Measurements from ENCODE around the gene MMP28.

MMP28 gene

DNA sequence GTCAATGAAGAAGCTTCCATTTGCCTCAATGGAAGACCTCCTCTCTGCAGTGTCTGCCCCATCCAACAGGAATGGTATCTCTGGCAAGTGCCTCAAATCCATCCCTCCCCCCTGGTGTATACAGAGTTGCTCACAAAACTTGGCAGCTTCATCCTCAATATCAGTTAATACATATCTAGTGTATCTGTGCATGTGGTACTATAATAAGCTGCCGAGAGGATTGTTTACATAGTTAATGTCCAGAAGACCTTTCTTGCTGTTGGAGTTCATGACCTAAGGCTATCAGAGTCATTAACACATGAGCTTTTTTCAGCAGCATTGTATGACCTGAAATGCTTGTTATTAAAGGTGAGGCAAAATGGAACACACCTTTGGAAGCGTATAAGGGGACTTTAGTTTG, 78.0 kb downstream of the MMP28 start:
- peak; percentile 35 for DNase-seq

DNA sequence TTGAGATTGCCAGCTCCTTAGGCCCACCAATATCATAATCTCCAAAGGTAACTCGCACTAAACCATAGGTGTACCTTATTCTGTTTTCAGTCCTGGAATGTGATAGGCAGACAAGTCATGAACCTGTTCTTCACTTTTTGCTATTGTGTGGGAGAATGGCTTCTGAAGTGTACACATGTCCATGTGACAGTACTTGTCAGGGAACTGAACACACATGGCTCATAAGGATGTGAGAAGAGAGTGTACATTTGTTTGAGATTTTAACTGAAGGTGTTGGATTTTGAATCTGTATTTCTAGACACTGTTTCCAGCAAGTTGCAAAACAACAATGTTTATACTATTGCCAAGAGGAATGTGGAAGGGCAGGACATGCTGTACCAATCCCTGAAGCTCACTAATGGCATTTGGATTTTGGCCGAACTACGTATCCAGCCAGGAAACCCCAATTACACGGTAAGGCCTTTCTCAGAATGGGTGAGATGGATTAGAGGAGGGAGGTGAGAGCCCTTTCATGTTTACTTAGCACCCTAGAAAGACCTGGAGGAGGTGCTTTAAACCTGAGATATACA, 78.5 kb downstream of the MMP28 start:
- DNase-seq, result no peak

DNA sequence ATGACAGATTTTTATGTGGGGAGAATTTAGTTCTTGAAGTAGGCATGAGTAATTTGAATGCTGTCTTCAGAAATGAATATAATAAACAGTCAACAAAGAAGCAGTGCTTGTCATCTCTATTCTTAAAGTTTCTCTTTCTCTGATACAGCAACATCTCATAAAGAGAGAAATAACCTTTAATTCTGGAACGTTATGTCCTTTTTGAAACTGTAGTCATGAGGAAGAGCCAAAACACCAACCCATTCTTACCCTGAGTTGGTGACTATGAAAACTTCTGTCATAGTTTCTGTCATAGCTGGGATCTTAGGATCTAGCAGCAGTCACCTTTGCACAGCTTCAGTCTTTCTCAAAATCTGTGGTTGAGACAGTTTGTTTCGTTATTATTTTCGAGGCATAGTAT, 79.3 kb downstream of the MMP28 start:
- DNase-seq, result no peak

All from NCI-H69 (cell line).